Body of pancreas (tissue), 4 donors: ENCODE data around the gene NMD3. TPM values are rescaled to one million over a fixed set of nuclear protein-coding genes. Genes with fewer than 3 reads are reported as not detected.

Experiments
- ATAC-seq: fragments of 150-250 bp; one replicate; pipeline ENCODE4 v1.9.1; 2016
- DNase-seq, 4 donors: peaks; one replicate each; pipeline ENCODE4 v3.0.0-alpha.2; 2019
- H3K27ac ChIP-seq, 4 donors: fragments of 200-600 bp; sonication (generic); 1 replicate in 3 of 4; 2 replicates in 1 of 4; pipeline versions ENCODE4 v1.5.1 to v1.6.1; 2016 to 2019; ENCODE audit warnings: mild to moderate bottlenecking in 1 of 4, mixed read lengths in 1 of 4, moderate library complexity in 1 of 4
- H3K27me3 ChIP-seq, 2 donors: fragments of 200-600 bp; sonication (generic); one replicate each; pipeline ENCODE4 v1.6.0; 2016; ENCODE audit warnings: mild to moderate bottlenecking in 1 of 2
- H3K36me3 ChIP-seq, 2 donors: fragments of 200-600 bp; sonication (generic); replicated peaks in 1 of 2; 2 replicates each; pipeline ENCODE4 v1.5.1; 2016; ENCODE audit warnings: low read depth in 2 of 2; ENCODE audit not compliant: insufficient read depth in 1 of 2
- H3K4me1 ChIP-seq: fragments of 200-600 bp; sonication (generic); one replicate; pipeline ENCODE4 v1.6.0; 2016
- H3K4me3 ChIP-seq, 2 donors: fragments of 200-600 bp; sonication (generic); 1 replicate in 1 of 2; 2 replicates in 1 of 2; pipeline ENCODE4 v1.5.1; 2016 to 2019
- H3K9me3 ChIP-seq, 3 donors: fragments of 200-600 bp; sonication (generic); 1 replicate in 2 of 3; 2 replicates in 1 of 3; pipeline ENCODE4 v1.5.1; 2016
- CTCF ChIP-seq, 7 experiments: fragments of 450-650 bp in 4 of 7; fragments of 200-600 bp in 3 of 7; sonication (generic) in 3 of 7; IDR thresholded peaks; one replicate each; pipeline ENCODE4 v1.5.1; 2016 to 2019; ENCODE audit warnings: antibody characterized with exemption in 7 of 7
- POLR2A ChIP-seq, 3 donors: fragments of 450-650 bp; IDR thresholded peaks; one replicate each; pipeline ENCODE4 v1.6.1; 2016; ENCODE audit warnings: antibody characterized with exemption in 3 of 3, mild to moderate bottlenecking in 2 of 3
- WGBS, 2 donors: methylation state at CpG; one replicate each; pipeline ENCODE4 v1.1.5; 2017; 5-methylcytosine and 5-hydroxymethylcytosine counted together
- intact Hi-C: fragments of 100-400 bp; cut with DNase I; formaldehyde crosslinking; loops from one replicate; pipeline ENCODE4 v1.15.1; 2023
- total RNA-seq, 2 donors: library from RNA; depleted of rRNA; stranded (reverse); fragments of >200 nt; gene quantifications; one replicate each; pipeline ENCODE4 v1.1.0, GENCODE V29; 2016

The NMD3 gene
- total RNA-seq, 2 donors from 2014 or later: 37.2 to 41.2 TPM

GRCh38 chr3:161208931-161209330 is 12.2 kb upstream of the NMD3 start:
- H3K27me3 ChIP-seq: no peaks in the 10 kb centered on the region
- intact Hi-C loops: no loop called here
- H3K4me3 ChIP-seq: no peak overlapping the region
- DNase-seq (no peak), ATAC-seq (no peak)
- no peaks in the 10 kb centered on the region for H3K36me3 ChIP-seq
- no peaks in the 10 kb centered on the region for H3K9me3 ChIP-seq
- 85 to 90% methylated on average over 4 of the region's 4 CpGs for WGBS, 2 donors
- TF ChIP-seq POLR2A (IDR thresholded peaks at IDR 0.05) (no peak), CTCF (IDR thresholded peaks at IDR 0.05) (no peak)
- no peak overlapping the region for H3K27ac ChIP-seq
- H3K4me1 ChIP-seq: no peaks in the 10 kb centered on the region

- no peak overlapping the region for H3K4me3 ChIP-seq
- no peak for ATAC-seq
- 74 to 78% methylated on average over 3 of the region's 3 CpGs for WGBS, 2 donors
- DNase-seq: no peak
- no peak overlapping the region for H3K27ac ChIP-seq
- TF ChIP-seq POLR2A (IDR thresholded peaks at IDR 0.05) (no peak), CTCF (IDR thresholded peaks at IDR 0.05) (no peak)
- H3K36me3 ChIP-seq: no peaks in the 10 kb centered on the region
- no peaks in the 10 kb centered on the region for H3K4me1 ChIP-seq
- no peaks in the 10 kb centered on the region for H3K27me3 ChIP-seq
- intact Hi-C loops: no loop called here
- no peaks in the 10 kb centered on the region for H3K9me3 ChIP-seq
These were observed 8.8 kb upstream of the NMD3 start for GRCh38 chr3:161212171-161212771.

GRCh38 chr3:161212906-161213305 is 8.2 kb upstream of the NMD3 start:
- no peak overlapping the region for H3K27ac ChIP-seq
- ATAC-seq: no peak
- H3K4me1 ChIP-seq: no peaks in the 10 kb centered on the region
- no peaks in the 10 kb centered on the region for H3K36me3 ChIP-seq
- no peak overlapping the region for H3K4me3 ChIP-seq
- no peaks in the 10 kb centered on the region for H3K27me3 ChIP-seq
- DNase-seq: no peak
- no peaks in the 10 kb centered on the region for H3K9me3 ChIP-seq
- intact Hi-C loops: no loop called here
- TF ChIP-seq CTCF (IDR thresholded peaks at IDR 0.05) (no peak), POLR2A (IDR thresholded peaks at IDR 0.05) (no peak)

GRCh38 chr3:161213644-161214043 is 7.5 kb upstream of the NMD3 start:
- Histone ChIP-seq H3K27me3 (no peaks in the 10 kb centered on the region), H3K4me1 (no peaks in the 10 kb centered on the region), H3K4me3 (no peak overlapping the region), H3K9me3 (no peaks in the 10 kb centered on the region), H3K27ac (no peak overlapping the region), H3K36me3 (no peaks in the 10 kb centered on the region)
- TF ChIP-seq CTCF (IDR thresholded peaks at IDR 0.05) (no peak), POLR2A (IDR thresholded peaks at IDR 0.05) (no peak)
- 59 to 62% methylated on average over 4 of the region's 4 CpGs for WGBS, 2 donors
- DNase-seq (no peak), ATAC-seq (no peak)
- intact Hi-C loops: no loop called here

- no peak for DNase-seq
These were observed 5.9 kb upstream of the NMD3 start for GRCh38 chr3:161215185-161215584.

More at GRCh38 chr3:161215185-161215584, 5.9 kb upstream of the NMD3 start:
- Histone ChIP-seq H3K4me3 (no peak overlapping the region), H3K4me1 (no peaks in the 10 kb centered on the region), H3K36me3 (no peaks in the 10 kb centered on the region), H3K9me3 (no peaks in the 10 kb centered on the region), H3K27ac (no peak overlapping the region), H3K27me3 (no peaks in the 10 kb centered on the region)
- TF ChIP-seq POLR2A (IDR thresholded peaks at IDR 0.05) (no peak), CTCF (IDR thresholded peaks at IDR 0.05) (no peak)
- WGBS, 2 donors: 74 to 81% methylated on average over 4 of the region's 4 CpGs
- intact Hi-C loops: no loop called here
- no peak for ATAC-seq
